DMS114 treated with DMSO at 0.1 percent for 48 hours (cell line): ENCODE results near the gene SLC35E2B.
"Not testable (repeated sequence)": the region's sequence is repeated elsewhere in the genome, so short reads cannot be mapped to it uniquely, and the experiment has no call there.

Source experiments
- DNase-seq: peaks from one replicate; lab custom pipeline; 2025; ENCODE audit not compliant: unreplicated experiment; lab: John Stamatoyannopoulos, UW

The SLC35E2B gene

GRCh38 chr1:1704284-1704957 lies 11.8 kb upstream of the SLC35E2B start:
- not testable (repeated sequence) for DNase-seq

GRCh38 chr1:1703796-1704195 lies 11.2 kb upstream of the SLC35E2B start:
- no peak for DNase-seq

GRCh38 chr1:1702506-1702905 lies 9.9 kb upstream of the SLC35E2B start:
- DNase-seq = not testable (repeated sequence)

- not testable (repeated sequence) for DNase-seq
These were observed 8.0 kb upstream of the SLC35E2B start for GRCh38 chr1:1700557-1700956.

- DNase-seq = not testable (repeated sequence)
These were observed 7.5 kb upstream of the SLC35E2B start for GRCh38 chr1:1700067-1700466.

- not testable (repeated sequence) for DNase-seq
These were observed 6.5 kb upstream of the SLC35E2B start for GRCh38 chr1:1699061-1699460.

GRCh38 chr1:1697358-1698183 lies 5.0 kb upstream of the SLC35E2B start:
- DNase-seq = not testable (repeated sequence)

GRCh38 chr1:1696431-1697357 lies 4.1 kb upstream of the SLC35E2B start:
- DNase-seq = not testable (repeated sequence)

- DNase-seq = not testable (repeated sequence)
These were observed 276 bp downstream of the SLC35E2B start for GRCh38 chr1:1692324-1692713.

GRCh38 chr1:1691443-1691842 lies 1.2 kb downstream of the SLC35E2B start:
- DNase-seq = not testable (repeated sequence)

- DNase-seq = not testable (repeated sequence)
These were observed 3.1 kb downstream of the SLC35E2B start for GRCh38 chr1:1689526-1689925.

GRCh38 chr1:1687846-1688245 lies 4.7 kb downstream of the SLC35E2B start:
- no peak for DNase-seq

- DNase-seq = no peak
These were observed 8.4 kb downstream of the SLC35E2B start for GRCh38 chr1:1684031-1684681.

- DNase-seq = no peak
These were observed 9.3 kb downstream of the SLC35E2B start for GRCh38 chr1:1683104-1683905.

GRCh38 chr1:1680912-1681273 lies 11.7 kb downstream of the SLC35E2B start:
- DNase-seq = no peak

GRCh38 chr1:1680031-1680911 lies 12.3 kb downstream of the SLC35E2B start:
- no peak for DNase-seq

- no peak for DNase-seq
These were observed 13.8 kb downstream of the SLC35E2B start for GRCh38 chr1:1678581-1679380.
